DND-41 (cell line): ENCODE measurements around the gene TGM1.

ENCODE experiments used
- EZH2 ChIP-seq: IDR thresholded peaks from 3 replicates; pipeline ENCODE4 v1.6.1; 2012; ENCODE audit warnings: borderline replicate concordance, low read depth, mild to moderate bottlenecking, moderate library complexity, low read length, inconsistent platforms; ENCODE audit not compliant: severe bottlenecking
- TF ChIP-seq, protein P1 (sequence below): IDR thresholded peaks from 2 replicates; pipeline ENCODE4 v1.5.1; 2012; ENCODE audit warnings: borderline replicate concordance, low read length, moderate library complexity, mild to moderate bottlenecking; ENCODE audit not compliant: poor library complexity, severe bottlenecking; ENCODE audit errors: extremely low read depth

DNA sequence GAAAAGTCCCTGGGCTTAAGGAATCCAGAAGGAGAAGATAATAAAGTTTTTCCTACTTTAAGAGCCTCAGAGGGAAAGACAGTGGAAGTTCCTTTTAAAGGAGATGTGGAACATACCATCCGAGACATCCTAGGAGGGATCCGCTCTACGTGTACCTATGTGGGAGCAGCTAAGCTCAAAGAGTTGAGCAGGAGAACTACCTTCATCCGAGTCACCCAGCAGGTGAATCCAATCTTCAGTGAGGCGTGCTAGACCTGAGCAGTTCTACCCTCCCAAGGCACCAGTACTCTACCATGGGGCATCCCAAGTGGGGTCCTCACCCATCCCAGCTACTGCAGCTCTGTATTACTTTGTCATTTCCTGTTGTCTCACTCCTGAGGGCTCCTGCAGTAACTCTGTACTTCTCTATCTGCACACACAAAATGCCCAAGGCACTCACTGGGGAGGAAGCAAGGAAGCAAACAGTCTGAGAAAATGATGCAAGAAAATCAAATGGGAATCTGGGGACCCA lies 24.4 kb downstream of the TGM1 start:
- TF ChIP-seq, protein P1, sequence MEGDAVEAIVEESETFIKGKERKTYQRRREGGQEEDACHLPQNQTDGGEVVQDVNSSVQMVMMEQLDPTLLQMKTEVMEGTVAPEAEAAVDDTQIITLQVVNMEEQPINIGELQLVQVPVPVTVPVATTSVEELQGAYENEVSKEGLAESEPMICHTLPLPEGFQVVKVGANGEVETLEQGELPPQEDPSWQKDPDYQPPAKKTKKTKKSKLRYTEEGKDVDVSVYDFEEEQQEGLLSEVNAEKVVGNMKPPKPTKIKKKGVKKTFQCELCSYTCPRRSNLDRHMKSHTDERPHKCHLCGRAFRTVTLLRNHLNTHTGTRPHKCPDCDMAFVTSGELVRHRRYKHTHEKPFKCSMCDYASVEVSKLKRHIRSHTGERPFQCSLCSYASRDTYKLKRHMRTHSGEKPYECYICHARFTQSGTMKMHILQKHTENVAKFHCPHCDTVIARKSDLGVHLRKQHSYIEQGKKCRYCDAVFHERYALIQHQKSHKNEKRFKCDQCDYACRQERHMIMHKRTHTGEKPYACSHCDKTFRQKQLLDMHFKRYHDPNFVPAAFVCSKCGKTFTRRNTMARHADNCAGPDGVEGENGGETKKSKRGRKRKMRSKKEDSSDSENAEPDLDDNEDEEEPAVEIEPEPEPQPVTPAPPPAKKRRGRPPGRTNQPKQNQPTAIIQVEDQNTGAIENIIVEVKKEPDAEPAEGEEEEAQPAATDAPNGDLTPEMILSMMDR = no peak
- no peak for TF ChIP-seq EZH2
